Activated CD4-positive, alpha-beta T cell treated with anti-CD3 and anti-CD28 coated beads for 48 hours (primary cell): ENCODE measurements around the gene SCRN1.

Experiments
- DNase-seq: peaks from one replicate; pipeline ENCODE4 v3.0.0-alpha.2; 2020

Gene SCRN1, protein sequence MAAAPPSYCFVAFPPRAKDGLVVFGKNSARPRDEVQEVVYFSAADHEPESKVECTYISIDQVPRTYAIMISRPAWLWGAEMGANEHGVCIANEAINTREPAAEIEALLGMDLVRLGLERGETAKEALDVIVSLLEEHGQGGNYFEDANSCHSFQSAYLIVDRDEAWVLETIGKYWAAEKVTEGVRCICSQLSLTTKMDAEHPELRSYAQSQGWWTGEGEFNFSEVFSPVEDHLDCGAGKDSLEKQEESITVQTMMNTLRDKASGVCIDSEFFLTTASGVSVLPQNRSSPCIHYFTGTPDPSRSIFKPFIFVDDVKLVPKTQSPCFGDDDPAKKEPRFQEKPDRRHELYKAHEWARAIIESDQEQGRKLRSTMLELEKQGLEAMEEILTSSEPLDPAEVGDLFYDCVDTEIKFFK

DNA sequence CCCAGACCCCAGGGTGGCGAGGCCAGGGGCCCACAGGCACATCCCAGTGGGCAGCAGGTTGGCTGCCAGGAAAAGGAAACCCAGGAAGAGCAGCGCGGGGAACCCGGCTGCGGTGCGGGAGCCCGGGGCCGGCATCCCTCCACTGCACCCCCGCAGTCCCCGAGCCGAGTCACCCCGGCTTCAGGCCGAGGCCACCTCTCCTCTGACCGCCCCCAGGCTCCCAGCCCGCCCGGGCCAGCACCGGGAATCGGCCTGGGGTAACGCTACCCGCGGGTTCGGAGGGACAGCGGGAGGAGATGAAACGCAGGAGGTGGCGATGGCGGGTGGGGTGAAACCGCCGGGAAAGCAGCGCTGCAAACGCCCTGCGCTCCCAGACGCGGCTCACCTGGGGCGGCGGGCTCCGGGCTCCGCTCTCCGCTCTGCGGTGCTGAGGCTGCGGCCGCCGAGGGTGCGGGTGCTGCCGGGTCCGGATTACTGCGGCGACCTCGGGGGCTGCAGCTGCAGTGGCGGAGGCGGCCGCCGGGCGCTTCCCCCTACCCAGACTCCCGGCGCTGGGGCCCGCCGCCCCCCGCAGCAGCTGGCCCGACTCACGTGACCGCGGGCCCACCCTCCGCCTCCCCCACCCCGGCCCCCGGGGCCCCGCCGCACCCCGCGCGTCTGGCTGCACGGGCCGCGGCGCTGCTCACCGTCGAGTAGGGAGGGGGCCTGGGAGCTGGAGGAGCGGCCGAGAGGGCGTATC lies at the start of gene SCRN1:
Gene SCRN1 (minus strand): TSS at position 545 of the 739 bp plus-strand sequence. CDS start 20,734 bp downstream, outside the sequence.
- peak; percentile 18 for DNase-seq

DNA sequence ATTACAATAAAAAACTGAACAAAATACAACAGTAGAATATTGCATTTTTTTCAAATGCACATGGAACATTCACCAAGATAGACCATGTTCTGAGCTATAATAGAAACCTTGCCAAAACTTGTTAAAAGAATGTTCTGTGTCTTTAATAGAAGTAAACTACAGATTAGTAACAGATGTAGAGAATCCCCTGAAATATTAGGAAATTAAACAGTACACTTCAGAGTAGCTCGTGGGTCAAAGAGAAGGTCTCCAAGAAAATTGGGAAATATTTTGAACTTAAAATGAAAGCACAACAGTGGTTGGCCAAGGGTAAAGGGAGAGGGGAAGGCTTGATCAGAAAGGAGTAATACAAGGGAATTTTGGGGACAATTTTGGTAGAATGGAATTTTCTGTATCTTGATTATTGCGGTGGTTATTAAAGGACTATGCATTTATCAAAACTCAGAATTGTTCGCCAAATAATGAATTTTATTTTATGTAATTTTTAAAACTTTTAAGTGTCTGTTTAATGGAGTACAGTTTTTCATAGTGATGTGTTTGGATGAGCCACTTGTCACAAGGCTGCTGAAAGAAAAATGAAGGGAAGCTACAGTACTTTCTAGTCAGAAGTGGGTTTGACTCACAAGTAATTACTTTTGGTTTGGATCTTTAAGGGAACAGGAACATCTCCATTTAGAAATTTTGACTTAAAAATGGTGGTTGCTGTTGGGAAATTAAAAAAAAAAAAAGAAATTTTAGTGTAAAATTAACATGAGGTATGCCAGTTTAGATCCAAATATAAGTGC lies 48.8 kb upstream of the SCRN1 start:
- no peak for DNase-seq

DNA sequence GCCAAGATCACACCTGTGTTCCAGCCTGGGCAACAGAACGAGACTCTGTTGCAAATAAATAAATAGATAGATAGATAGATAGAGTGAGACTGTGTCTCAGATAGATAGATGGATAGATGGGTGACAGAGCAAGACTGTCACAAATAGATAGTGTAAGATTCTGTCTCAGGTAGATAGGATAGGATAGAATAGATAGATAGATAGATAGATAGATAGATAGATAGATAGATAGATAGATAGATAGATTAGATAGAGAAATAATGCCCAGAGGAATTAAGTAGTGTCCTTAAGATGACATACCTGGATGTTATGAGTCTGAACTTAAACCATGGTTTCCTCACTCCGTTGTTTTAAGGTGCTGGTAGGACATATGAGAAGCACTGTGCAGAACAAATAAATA lies 46.6 kb upstream of the SCRN1 start:
- no peak for DNase-seq

DNA sequence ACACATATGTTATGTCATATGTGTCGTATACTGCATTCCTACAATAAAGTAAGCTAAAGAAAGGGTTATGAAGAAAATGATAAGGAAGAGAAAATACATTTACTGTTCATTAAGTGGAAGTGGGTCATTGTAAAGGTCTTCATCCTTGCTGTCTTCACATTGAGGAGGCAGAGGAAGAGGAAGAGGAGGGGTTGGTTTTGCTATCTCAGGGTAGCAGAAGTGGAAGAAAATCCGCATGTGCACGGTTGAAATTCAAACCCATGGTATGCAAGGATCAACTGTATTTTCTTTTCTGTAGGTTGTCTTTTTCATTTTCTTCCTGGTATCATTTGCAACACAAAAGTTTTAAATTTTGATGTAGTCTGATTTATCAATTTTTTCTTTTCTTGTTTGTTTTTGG lies 44.9 kb upstream of the SCRN1 start:
- no peak for DNase-seq

DNA sequence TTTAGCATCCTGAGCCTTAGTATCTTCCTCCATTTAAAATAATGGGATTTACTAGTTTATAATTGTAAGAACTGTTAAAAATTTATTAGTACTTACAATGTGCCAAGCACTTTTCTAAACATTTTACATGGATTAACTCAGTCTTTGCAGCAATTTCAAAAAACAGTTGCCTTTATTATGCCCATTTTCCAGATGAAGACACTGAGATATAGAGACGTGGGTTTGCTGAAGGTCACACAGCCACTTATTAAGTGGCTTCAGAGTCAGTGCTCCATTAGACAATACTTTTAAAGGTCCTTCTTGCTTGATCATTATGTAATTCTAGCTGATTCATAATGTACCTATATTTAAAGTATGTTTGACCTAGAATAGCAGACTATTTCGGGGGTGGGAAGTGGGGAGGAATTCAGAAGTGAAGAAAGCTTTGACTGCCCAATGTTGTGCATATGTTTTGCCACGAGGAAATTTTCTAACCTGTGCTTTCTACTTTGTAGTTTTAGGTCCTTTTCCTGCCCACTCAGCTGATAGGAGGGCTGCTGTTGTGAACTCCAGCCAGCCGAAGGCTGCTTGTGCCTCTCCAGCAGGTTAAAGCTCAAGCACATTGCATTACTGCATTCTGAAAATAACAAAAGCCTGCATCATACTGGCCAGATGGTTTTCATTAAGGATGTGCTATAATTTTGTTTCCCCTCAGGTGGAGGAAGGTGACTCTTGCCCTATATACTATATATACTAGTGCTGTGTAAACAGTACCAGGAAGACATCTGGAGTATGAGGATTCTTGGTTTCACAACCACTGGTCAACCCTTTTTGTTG lies 42.9 kb upstream of the SCRN1 start:
- no peak for DNase-seq

DNA sequence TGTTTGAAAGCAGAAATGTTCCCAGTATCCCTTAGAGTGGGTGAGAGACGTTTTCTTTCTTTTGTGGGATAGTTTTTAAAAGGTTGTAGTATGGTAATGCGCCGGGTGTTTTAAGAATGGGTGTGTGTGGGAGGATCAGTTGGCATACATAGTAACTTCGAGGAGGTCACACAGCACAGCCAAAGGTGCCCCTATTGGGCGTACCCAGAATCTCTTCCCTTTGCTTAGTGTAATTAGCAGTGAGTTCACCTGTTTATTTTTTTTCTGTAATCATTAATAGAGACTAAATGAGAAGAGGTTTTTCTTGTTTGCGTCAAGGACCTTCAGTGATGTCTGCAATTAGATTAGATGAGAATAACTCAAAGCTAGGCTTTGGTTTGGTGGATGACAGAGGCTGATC lies 40.1 kb upstream of the SCRN1 start:
- peak; percentile 27 for DNase-seq

DNA sequence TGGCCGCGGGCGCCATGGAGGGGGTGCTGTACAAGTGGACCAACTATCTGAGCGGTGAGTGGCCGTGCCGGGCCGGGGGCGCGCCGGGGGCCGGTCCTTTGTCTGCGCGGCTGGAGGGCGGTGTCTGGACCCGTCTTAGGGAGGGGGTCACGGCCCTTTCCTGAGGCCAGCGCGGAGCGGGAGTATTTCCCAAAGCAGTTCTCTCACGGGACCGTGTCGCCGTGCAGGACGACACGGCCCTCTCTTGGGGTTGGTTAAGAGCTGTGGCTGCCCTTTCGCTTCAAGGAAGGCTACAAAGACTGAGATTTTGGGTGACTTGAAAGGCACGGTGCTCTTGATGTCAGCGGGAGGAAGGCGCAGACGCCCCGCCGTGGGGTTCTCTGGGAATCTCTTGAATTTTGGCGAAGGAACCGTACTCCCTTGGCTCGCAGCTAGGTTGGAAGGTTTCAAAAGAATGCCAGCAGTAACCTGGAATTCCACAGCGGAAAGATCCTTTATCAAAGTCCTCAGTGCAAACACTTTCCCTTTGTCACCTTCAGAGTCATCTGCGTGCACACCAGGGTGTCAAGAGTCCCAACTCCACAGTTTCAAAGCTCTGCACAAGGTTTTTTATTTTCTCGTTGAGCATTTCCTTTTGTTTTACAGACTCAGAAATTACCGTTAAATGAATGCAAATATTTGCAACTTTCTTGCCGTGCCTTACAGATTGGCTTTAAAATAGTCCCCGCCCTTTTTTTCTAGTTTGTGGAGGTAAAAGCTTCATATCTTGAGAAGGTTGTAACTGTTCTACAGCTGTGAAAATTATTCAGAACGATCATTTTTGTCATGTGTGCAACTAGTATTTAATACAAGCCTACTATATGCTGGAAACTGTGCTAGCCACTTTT lies 39.4 kb upstream of the SCRN1 start:
- DNase-seq: peak; percentile 26

DNA sequence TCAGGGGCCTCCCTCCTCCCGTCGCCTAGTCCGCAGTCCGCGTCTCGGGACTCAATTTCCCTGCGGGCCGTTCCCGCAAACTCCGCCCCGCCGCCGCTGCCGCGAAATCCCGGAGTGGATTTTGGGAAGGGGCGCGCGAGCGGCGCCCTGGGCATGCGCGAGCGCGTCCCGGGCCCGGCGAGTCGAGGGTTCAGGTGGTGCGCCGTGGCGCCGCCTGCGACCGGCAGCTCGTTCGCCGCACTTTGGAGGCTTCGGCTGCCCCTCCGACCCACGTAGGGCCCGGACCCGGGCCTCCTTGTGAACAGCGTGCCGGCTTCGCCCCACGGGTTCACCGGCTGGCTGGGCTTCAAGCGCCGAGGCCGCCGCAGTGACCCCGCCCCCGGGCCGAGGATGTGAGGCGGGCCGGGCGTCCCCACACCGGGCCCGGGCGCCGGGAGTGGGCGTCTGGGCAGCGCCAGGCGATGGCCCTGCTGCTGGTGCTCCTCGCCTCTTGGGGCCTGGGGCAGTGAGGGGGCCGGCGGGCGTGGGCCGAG lies 38.7 kb upstream of the SCRN1 start, which contains the start of gene PLEKHA8:
Gene PLEKHA8 (plus strand): TSS at position 197 of the 533 bp plus-strand sequence. CDS start 351 bp downstream, outside the sequence.
- peak; percentile 90 for DNase-seq

DNA sequence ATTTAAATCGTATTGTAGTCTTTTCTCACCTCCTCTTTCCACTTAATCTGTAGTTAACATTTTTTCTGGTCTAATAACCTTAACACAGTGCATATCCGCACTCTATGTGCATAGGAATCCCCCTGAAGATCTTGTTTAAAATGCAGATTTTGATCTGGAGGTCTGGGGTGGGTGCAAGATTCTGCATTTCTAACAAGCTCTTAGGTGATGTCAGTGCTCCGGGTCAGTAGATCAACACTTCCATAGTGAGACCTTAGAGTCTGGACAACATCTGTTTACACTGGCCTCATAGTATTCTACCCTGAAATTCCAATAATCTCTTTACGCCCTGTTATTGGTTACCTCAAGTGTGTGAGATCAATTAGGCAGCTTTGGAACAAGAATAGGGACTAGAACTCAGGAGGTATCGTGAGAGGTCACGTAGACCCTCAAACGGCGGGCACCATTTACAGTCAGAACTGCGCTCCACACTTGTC lies 38.2 kb upstream of the SCRN1 start:
- DNase-seq: no peak

DNA sequence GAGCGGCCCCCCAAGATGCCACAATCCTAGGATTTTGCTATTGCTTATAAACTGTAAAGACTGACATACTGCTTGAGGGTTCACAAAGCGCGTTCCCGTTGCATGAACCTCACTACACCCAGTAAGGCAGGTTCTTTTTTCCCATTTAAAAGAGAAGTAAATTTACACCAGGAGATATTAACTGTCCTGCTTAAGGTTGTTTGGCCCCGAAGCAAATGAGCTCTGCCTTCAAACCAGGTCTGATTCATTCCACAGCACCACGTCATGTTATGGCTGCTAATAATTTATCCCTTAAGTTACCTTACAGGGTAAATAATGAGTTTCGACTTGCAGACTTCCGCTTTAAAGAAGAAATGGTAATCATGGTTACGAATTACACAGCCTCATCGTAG lies 37.5 kb upstream of the SCRN1 start:
- peak; percentile 26 for DNase-seq

DNA sequence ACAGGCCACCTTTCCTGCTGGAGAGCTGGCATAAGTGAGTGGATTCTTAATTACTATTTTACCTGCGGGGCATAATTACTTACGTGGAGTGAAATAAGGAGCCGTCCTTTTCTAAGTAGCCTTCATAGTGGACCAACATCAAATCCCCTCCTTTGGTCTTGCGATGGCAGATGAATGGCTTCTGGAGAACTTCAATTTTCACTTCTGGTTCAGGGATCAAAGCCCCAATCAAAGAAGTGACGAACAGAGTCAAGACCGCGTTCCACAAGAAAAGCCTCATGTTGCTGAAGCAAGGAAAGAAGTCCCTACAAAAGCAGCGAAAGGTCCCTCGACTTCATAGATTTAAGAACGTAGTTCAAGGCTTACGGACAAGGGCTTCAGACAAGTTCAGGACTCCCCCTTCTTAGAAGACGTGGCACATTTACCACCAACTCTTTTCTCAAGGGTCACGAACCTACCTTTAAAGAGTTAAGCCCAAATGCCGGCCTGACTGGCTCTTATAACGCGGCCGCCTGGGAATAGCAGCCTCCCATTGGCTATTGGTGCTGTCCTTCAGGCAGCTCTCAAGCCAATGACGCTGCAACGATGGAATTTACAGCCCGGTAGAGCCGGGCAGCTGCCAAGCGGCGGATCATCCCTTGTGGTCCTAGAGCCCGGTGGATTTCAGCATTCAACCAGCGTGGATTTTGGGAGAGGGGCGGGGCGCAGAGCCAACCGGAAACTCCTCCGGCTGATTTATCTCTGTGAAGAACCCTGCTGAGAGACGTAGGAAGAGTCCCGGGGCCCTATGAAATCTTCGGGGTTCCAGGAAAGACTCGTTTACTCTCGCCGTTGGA lies 36.8 kb upstream of the SCRN1 start, which contains the start of gene FKBP14:
Gene FKBP14 (minus strand): TSS at position 474 of the 836 bp plus-strand sequence. CDS start 194 bp downstream, at position 280.
- peak; percentile 93 for DNase-seq

DNA sequence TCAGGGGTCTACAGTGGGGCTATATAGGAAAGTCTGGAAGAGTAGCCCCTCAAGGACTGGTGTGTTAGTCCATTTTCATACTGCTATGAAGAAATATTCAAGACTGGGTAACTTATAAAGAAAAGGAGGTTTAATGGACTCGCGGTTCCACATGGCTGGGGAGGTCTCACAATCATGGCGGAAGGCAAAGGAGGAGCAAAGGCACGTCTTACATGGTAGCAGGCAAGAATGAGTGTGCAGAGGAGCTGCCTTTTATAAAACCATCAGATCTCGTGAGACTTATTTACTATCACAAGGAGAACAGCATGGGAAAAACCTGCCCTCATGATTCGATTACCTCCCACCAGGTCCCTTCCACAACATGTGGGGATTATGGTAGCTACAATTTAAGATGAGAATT lies 33.9 kb upstream of the SCRN1 start:
- DNase-seq: no peak

DNA sequence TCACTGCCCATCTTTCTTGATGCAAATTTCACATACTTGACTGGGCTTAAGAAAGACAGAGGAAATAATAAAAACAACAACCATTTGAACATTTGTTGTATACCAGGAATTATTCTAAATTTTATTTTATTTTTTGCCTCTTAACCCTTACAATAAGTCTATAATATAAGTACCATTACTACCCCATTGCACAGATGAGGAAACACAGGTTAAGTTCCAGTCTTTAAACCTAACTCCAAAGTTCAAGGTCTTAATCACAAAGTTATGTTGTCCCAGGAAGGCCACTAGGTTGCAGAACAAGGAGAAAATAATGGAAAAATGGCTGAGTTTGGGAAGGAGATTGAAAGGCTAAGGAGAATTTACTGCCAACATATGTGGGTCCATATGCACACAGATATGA lies 33.4 kb upstream of the SCRN1 start:
- DNase-seq: no peak

DNA sequence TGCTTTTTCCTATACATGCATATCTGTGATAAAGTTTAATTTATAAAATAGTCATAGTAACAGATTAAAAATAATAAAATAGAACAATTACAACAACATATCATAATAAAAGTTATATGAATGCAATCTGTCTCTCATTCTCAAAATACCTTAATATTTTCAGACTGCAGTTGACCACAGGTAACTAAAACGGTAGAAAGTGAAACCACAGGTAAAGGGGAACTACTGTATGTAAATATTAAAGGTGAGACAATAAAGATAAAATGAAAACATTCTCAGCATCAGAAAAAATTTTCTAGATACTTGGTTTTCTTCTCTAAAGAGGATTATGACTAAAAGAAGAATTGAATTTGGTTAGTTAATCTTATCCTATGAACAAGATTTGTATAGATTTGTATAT lies 30.9 kb upstream of the SCRN1 start:
- DNase-seq: no peak

DNA sequence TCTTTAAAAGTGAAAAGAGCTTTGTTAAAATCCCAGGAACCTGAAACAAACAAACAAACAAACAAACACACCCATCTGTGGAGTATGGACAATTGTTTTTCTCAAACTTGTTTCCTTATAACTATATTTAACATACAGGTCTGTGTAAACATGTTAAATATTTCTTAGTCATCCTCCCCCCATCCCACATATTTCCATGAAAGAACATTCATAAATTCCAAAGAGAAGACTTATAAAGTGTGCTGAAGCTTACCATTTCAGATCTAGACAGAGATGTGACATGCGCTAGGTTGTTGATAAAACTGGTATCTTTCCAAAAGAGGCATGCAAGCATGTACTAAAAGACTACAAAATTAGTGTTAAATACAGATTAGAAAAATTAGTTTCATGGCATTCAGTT lies 30.4 kb upstream of the SCRN1 start:
- no peak for DNase-seq

DNA sequence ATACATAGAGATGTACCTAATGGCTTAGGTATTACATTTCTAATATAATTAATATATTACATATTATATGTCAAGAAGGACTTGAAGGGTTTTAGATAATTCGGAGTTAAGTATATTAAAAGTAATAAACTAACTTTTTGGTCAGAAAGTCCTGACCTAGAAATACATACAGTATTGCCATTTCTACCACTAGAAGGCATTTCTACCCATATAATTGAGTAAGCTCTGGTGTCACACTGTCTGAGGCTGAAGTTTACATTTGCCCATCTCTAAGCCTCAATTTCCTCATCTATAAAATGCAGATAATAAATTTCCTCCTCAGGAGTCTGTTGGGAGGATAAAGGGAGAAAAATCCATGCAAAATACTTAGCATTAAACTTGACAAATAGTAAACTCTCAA lies 29.8 kb upstream of the SCRN1 start:
- no peak for DNase-seq

DNA sequence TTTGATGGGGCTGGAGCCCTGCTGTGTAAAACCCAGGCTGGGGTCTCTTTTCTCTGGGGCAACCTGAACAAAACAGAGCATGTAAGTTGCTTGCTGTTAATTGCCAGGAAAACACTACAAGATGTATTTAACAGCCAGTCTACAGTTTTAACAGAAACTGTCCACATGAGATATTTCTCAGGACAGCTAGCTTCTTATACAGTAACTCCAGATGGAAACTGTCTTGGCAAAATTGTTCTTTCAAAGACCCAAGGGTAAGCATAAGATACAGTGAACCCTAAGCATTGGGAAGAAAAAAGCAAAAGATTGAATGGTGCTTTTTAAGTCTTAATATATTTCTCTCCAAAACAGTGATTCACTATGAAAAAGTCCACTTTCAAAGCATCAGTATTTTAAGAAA lies 28.9 kb upstream of the SCRN1 start:
- no peak for DNase-seq

DNA sequence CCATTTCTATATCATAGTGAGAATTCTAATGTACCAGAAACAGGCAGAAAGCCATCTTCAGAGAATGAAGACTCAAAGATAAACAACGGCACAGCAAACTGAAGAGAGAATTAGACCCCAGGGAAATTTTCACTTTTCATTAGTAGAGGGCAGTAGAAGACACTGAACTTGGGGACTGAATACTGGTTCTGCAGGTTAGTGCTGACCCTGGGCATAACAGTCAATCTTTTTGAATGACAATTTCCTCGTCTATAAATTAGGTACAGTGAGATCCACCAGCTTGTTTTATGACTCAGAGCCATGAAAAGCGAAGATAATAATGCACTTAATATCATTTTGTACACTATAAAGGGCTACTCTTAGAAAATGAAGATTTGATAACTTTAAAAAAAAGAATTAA lies 23.2 kb upstream of the SCRN1 start:
- no peak for DNase-seq

DNA sequence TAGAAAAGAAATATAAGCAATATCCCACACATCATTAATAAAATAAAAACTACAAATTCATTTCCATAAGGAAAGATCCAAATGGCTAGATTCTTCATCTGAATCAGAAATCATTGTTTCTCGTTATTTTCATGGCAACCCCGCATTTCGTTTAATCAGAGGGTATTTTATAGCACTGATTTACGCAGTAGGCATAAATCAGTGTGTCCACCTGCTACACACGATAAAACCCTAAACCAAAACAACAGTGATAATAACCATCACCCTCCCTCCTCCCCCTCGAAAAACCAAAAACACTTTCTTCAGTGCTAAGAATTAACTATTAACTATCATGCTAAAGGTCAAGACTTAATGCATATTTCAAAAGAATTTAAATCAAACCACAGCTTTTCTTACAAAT lies 20.4 kb upstream of the SCRN1 start:
- DNase-seq: no peak

DNA sequence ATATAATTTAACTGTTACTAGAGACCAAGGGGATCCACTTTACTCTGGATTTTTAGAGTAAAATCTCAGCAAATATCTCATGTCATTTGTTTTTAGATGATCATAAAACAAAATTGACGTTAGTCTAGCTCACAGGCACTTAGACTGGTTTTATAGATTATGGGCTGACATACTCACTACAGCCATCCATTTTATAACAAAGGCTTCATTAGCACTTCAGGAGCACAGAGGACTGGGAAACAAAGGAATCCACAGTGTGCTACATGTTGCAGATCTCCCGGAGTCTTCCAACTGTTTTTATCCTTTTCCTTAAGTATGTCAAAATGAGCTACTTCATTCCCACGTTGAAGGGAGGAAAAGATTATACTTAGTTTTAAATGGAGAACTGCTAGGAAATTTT lies 15.9 kb upstream of the SCRN1 start:
- DNase-seq: no peak
